GM19239 (cell line): ENCODE results near the gene PCDHA11.
"Not testable (repeated sequence)": the region's sequence is repeated elsewhere in the genome, so short reads cannot be mapped to it uniquely, and the experiment has no call there.

Experiments
- DNase-seq: peaks from one replicate; pipeline ENCODE4 v3.0.0; 2011; ENCODE audit warnings: low spot score; ENCODE audit not compliant: insufficient read length
- FAIRE-seq: peaks from 2 replicates; lab custom pipeline; 2011; peaks lifted over from hg19 to GRCh38; lab: Jason Lieb, UNC

The PCDHA11 gene

GRCh38 chr5:140849831-140850634, 18.7 kb upstream of the PCDHA11 start:
- not testable (repeated sequence) for DNase-seq, FAIRE-seq

DNA sequence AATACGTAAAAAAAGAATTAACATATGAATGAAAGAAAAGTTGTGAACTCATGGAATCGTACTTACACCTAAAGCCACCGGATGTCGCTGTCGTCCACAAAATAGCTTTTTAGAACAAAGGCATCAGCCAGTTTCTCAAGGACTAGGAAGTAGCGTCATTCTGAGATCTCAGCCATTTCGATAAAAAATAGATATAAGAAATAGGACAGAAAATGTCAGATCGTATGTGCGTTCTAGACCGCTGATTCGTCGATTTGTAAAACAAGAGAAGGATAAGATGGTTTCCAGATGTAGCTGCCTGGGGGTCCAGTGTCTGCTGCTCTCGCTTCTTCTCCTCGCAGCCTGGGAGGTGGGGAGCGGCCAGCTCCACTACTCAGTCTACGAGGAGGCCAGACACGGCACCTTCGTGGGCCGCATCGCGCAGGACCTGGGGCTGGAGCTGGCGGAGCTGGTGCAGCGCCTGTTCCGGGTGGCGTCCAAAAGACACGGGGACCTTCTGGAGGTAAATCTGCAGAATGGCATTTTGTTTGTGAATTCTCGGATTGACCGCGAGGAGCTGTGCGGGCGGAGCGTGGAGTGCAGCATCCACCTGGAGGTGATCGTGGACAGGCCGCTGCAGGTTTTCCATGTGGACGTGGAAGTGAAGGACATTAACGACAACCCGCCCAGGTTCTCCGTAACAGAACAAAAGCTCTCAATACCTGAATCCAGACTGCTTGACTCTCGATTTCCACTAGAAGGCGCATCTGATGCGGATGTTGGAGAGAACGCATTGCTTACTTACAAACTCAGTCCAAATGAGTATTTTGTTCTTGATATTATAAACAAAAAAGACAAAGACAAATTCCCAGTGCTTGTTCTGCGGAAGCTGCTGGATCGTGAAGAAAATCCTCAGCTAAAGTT, 12.7 kb upstream of the PCDHA11 start, which contains the start of gene PCDHA10:
Gene PCDHA10, plus strand, starts transcription at position 126 of the 903 bp plus-strand sequence. Its CDS starts 152 bp downstream, at position 278.
- FAIRE-seq (no peak), DNase-seq (no peak)

GRCh38 chr5:140857177-140857986, 11.4 kb upstream of the PCDHA11 start:
- DNase-seq, result no peak
- FAIRE-seq, result no peak

- no peak for DNase-seq
- FAIRE-seq, result no peak
Observed at GRCh38 chr5:140857987-140858240, 10.8 kb upstream of the PCDHA11 start.

DNA sequence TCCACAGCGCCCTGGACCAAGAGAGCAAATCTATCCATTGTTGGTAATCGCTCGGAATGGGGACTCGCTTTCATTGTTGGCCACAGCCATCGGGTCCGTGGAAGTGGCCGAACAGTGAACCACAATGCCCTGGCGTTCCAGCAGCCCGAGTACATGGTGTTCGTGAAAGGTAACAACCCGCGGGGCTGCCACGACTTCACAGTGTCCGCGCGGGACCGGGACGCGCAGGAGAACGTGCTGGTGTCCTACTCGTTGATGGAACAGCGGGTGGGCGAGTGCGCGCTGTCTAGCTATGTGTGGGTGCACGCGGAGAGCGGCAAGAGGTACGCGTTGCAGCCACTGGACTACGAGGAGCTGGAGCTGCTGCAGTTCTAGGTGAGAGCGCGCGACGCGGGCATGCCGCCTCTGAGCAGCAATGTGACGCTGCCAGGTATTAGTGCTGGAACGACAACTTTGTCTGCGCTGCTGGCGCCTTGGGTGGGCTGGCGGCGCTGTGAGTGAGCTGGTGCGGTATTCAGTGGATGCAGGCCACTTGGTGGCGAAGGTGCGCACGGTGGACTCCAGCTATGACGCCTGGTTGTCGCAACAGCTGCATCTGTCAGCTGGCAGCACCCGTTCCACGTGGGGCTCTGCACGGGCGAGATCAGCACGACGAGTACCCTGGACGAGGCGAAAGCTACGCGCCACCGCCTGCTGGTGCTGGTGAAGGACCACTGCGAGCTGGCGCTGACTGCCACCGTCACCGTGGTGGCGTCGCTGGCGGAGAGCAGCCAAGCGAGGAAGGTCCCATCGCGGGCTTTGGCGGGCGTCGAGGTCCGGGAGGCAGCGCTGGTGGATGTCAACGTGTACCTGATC, 6.1 kb upstream of the PCDHA11 start:
- DNase-seq (no peak), FAIRE-seq (no peak)

DNA sequence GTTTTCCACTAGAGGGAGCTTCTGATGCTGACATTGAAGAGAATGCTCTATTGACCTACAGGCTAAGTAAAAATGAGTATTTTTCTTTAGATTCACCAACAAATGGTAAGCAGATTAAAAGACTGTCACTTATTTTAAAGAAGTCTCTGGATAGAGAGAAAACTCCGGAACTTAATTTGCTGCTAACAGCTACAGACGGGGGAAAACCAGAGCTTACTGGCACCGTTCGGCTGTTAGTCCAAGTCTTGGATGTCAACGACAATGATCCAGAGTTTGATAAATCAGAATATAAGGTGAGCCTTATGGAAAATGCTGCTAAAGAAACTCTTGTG, 764 bp downstream of the PCDHA11 start:
- DNase-seq, result no peak
- FAIRE-seq, result no peak

DNA sequence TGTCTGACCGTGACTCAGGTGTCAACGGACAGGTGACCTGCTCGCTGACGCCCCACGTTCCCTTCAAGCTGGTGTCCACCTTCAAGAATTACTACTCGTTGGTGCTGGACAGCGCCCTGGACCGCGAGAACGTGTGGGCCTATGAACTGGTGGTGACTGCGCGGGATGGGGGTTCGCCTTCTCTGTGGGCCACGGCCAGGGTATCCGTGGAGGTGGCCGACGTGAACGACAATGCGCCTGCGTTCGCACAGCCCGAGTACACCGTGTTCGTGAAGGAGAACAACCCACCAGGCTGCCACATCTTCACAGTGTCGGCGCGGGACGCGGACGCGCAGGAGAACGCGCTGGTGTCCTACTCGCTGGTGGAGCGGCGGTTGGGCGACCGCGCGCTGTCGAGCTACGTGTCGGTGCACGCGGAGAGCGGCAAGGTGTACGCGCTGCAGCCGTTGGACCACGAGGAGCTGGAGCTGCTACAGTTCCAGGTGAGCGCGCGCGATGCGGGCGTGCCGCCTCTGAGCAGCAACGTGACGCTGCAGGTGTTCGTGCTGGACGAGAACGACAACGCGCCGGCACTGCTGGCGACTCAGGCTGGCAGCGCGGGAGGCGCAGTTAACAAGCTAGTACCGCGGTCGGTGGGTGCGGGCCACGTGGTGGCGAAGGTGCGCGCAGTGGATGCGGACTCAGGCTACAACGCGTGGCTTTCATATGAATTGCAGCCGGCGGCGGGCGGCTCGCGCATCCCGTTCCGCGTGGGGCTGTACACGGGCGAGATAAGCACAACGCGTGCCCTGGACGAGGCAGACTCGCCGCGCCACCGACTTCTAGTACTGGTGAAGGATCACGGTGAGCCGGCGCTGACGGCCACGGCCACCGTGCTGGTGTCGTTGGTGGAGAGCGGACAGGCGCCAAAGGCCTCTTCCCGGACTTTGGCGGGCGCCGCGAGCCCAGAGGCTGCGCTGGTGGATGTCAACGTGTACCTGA, 1.8 kb downstream of the PCDHA11 start:
- FAIRE-seq (no peak), DNase-seq (no peak)

- DNase-seq, result no peak
- FAIRE-seq, result no peak
Observed at GRCh38 chr5:140875085-140876065, 6.6 kb downstream of the PCDHA11 start, which contains the start of gene PCDHA12. PCDHA12 (plus strand) TSS chr5:140875308; CDS start chr5:140875473, 165 bp downstream.

DNA sequence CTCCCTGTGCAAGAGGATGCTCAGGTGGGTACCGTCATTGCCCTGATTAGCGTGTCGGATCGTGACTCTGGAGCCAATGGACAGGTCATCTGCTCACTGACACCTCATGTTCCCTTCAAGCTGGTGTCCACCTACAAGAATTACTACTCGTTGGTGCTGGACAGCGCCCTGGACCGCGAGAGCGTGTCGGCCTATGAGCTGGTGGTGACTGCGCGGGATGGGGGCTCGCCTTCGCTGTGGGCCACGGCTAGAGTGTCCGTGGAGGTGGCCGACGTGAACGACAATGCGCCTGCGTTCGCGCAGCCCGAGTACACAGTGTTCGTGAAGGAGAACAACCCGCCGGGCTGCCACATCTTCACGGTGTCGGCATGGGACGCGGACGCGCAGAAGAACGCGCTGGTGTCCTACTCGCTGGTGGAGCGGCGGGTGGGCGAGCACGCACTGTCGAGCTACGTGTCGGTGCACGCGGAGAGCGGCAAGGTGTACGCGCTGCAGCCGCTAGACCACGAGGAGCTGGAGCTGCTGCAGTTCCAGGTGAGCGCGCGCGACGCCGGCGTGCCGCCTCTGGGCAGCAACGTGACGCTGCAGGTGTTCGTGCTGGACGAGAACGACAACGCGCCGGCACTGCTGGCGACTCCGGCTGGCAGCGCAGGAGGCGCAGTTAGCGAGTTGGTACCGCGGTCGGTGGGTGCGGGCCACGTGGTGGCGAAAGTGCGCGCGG, 7.9 kb downstream of the PCDHA11 start:
- not testable (repeated sequence) for FAIRE-seq, DNase-seq

- no peak for FAIRE-seq
- no peak for DNase-seq
Observed at GRCh38 chr5:140877262-140877581, 8.5 kb downstream of the PCDHA11 start.

DNA sequence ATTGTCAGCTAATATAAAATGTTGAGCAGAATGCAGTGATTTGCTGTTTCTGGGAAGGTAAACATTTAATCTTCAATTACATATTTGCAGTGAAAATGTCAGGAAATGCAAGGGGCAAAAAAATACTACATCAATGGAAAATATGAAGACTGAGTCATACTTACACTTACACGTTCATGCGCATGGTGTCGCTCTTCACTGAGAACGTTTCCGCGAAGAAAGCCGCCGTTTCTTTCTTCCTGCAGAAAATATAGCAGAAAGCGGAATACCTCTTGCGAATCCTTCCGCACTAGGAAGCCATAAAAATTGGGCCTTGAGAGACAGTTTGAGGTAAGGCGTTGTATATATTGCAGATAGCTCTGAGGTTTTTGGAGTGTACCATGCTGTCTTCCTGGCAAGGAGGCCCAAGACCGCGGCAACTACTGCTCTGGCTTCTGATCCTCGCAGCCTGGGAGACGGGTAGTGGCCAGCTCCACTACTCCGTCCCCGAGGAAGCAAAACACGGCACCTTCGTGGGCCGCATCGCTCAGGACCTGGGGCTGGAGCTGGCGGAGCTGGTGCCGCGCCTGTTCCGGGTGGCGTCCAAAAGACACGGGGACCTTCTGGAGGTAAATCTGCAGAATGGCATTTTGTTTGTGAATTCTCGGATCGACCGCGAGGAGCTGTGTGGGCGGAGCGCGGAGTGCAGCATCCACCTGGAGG, 13.3 kb downstream of the PCDHA11 start, which contains the start of gene PCDHA13:
Gene PCDHA13, plus strand, starts transcription at position 236 of the 702 bp plus-strand sequence. Its CDS starts 145 bp downstream, at position 381.
- FAIRE-seq (no peak), DNase-seq (no peak)

DNA sequence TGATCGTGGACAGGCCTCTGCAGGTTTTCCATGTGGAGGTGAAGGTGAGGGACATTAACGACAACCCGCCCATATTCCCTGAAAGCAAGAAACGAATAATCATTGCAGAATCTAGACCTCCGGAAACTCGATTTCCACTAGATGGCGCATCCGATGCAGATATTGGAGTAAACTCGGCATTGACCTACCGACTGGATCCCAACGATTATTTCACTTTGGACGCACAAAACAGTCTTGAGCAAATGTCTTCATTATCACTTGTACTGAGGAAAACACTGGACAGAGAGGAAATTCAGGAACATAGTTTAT, 13.8 kb downstream of the PCDHA11 start:
- no peak for FAIRE-seq
- DNase-seq, result no peak

GRCh38 chr5:140883373-140883772, 14.6 kb downstream of the PCDHA11 start:
- no peak for FAIRE-seq
- DNase-seq, result no peak

- FAIRE-seq, result no peak
- DNase-seq, result no peak
Observed at GRCh38 chr5:140883927-140884697, 15.4 kb downstream of the PCDHA11 start.

DNA sequence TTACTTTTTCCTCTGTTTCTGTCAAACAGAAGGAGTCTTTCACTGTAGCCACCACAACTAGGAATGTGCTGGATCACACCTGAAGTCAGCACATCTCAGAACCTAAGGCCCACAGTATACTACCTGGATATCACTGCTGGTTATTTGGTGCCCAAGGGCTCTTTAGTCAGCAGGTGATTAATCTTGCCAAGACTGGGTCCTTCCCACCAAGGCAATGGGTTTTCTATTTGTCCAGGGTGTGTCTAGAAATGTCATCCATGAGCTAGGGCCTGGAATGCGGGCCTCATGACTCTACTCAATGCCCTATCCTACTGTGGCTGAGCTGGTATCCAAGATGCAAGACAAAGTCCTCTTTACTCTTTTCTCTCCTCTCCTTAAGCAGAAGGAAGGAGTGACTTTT, 47.6 kb downstream of the PCDHA11 start:
- FAIRE-seq (no peak), DNase-seq (no peak)
